Kidney epithelial cell (primary cell): Measurements from ENCODE around the gene RAPGEF4. TPM values are rescaled to one million over a fixed set of nuclear protein-coding genes. Genes with fewer than 3 reads are reported as not detected.

ENCODE experiments used
- DNase-seq: peaks from one replicate; pipeline ENCODE4 v3.0.0-alpha.2; 2010; ENCODE audit warnings: low read depth
- H3K27me3 ChIP-seq: 2 replicates; pipeline ENCODE4 v1.6.0; 2011; ENCODE audit warnings: low read length; ENCODE audit not compliant: control insufficient read depth, insufficient read depth
- H3K36me3 ChIP-seq: 2 replicates; pipeline ENCODE4 v1.5.1; 2011; ENCODE audit warnings: low read length; ENCODE audit not compliant: control insufficient read depth, insufficient read depth
- H3K4me3 ChIP-seq: 2 replicates; pipeline ENCODE4 v1.5.1; 2011; ENCODE audit warnings: low read depth, mild to moderate bottlenecking, control low read depth, low read length
- CTCF ChIP-seq: IDR thresholded peaks from 2 replicates; pipeline ENCODE4 v1.5.1; 2011; ENCODE audit warnings: mild to moderate bottlenecking, moderate library complexity, low read length, control low read depth, inconsistent platforms; ENCODE audit not compliant: insufficient read depth, poor library complexity, severe bottlenecking
- total RNA-seq: library from RNA; depleted of rRNA; stranded (reverse); fragments of >200 nt; gene quantifications from 2 replicates; pipeline ENCODE4 v1.2.3, GENCODE V29; 2015

RAPGEF4 gene
- 0.71 and 1.0 TPM in 2 replicates for total RNA-seq

GRCh38 chr2:172735582-172736423 is at the start of gene RAPGEF4:
RAPGEF4 (plus strand) TSS chr2:172735845; CDS start chr2:172735984, 139 bp downstream.
- Histone ChIP-seq H3K36me3 (no peaks in the 10 kb centered on the region), H3K4me3 (peak within 1 kb of the TSS; percentile 38), H3K27me3 (peaks cover 16% of the 10 kb centered on the region)
- no peak for DNase-seq
- no peak for TF ChIP-seq CTCF

GRCh38 chr2:172693037-172693436 is 42.6 kb upstream of the RAPGEF4 start:
- TF ChIP-seq CTCF = no peak
- H3K36me3 ChIP-seq = no peaks in the 10 kb centered on the region
- DNase-seq = peak; percentile 97
- no peaks in the 10 kb centered on the region for H3K27me3 ChIP-seq
- H3K4me3 ChIP-seq = no peak overlapping the region

- DNase-seq = no peak
- no peaks in the 10 kb centered on the region for H3K36me3 ChIP-seq
- H3K27me3 ChIP-seq = no peaks in the 10 kb centered on the region
- H3K4me3 ChIP-seq = no peak overlapping the region
- no peak for TF ChIP-seq CTCF
Measured at GRCh38 chr2:172693529-172694455, 41.9 kb upstream of the RAPGEF4 start.

GRCh38 chr2:172697296-172697695 is 38.3 kb upstream of the RAPGEF4 start:
- no peak for TF ChIP-seq CTCF
- Histone ChIP-seq H3K27me3 (no peaks in the 10 kb centered on the region), H3K4me3 (no peak overlapping the region), H3K36me3 (no peaks in the 10 kb centered on the region)
- DNase-seq = no peak

- Histone ChIP-seq H3K36me3 (no peaks in the 10 kb centered on the region), H3K27me3 (no peaks in the 10 kb centered on the region), H3K4me3 (no peak overlapping the region)
- no peak for TF ChIP-seq CTCF
- DNase-seq = peak; percentile 80
Measured at GRCh38 chr2:172698041-172698863, 37.4 kb upstream of the RAPGEF4 start.
